ENCODE results near the gene MDFIC. TPM values are rescaled to one million over a fixed set of nuclear protein-coding genes. Genes with fewer than 3 reads are reported as not detected.

The MDFIC gene
- polyA plus RNA-seq, 1 of the 3 experiments (the other 2 are of a cell fraction) = 2.8 TPM

DNA sequence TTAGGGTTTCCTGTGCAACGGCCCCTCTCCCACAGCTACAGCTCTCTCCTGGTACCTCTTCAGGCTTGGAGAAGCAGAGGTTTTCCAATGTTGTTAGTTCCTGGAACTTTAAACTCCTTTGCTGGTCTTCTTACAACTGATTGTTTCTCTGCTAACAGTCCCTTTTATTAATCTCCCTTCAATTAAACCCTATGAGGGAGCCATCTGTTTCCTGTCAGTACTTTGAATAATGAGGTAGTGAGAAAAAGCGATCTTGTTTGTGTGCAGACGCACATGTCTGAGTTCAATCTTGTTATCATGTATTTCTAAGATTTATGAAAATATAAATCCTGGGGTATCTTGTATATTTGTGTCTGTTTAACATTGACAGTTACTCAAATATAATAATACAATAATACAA is 102.4 kb downstream of the MDFIC start:
- no peak for DNase-seq
- H3K79me2 ChIP-seq (ENCODE audit: insufficient read depth) = no peaks in the 10 kb centered on the region
- H3K4me2 ChIP-seq = no peak overlapping the region
- H4K20me1 ChIP-seq (ENCODE audit: insufficient read depth) = no peaks in the 10 kb centered on the region
- no peaks in the 10 kb centered on the region for H3K9me3 ChIP-seq
- H3K4me1 ChIP-seq (ENCODE audit: control insufficient read depth in 1 of 2, insufficient read depth in 2 of 2, low read depth in 1 of 2, low read length in 1 of 2) = no peaks in the 10 kb centered on the region
- TF ChIP-seq EP300 (IDR thresholded peaks at IDR 0.05; ENCODE audit: borderline replicate concordance in 1 of 2, low read depth in 1 of 2, low read length in 1 of 2) = no peak
- TF ChIP-seq EZH2phosphoT487 (IDR thresholded peaks at IDR 0.05; ENCODE audit: borderline replicate concordance, low read depth) = no peak
- TF ChIP-seq, protein P1, sequence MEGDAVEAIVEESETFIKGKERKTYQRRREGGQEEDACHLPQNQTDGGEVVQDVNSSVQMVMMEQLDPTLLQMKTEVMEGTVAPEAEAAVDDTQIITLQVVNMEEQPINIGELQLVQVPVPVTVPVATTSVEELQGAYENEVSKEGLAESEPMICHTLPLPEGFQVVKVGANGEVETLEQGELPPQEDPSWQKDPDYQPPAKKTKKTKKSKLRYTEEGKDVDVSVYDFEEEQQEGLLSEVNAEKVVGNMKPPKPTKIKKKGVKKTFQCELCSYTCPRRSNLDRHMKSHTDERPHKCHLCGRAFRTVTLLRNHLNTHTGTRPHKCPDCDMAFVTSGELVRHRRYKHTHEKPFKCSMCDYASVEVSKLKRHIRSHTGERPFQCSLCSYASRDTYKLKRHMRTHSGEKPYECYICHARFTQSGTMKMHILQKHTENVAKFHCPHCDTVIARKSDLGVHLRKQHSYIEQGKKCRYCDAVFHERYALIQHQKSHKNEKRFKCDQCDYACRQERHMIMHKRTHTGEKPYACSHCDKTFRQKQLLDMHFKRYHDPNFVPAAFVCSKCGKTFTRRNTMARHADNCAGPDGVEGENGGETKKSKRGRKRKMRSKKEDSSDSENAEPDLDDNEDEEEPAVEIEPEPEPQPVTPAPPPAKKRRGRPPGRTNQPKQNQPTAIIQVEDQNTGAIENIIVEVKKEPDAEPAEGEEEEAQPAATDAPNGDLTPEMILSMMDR (IDR thresholded peaks at IDR 0.05) = no peak
- TF ChIP-seq ELF1 (IDR thresholded peaks at IDR 0.05) = no peak
- no peak for TF ChIP-seq FOSL2 (IDR thresholded peaks at IDR 0.05; ENCODE audit: borderline replicate concordance, low read depth)
- no peak for TF ChIP-seq FOXM1 (IDR thresholded peaks at IDR 0.05; ENCODE audit: low read depth)
- TF ChIP-seq NFIC (IDR thresholded peaks at IDR 0.05; ENCODE audit: borderline replicate concordance) = no peak
- TF ChIP-seq YY1 (IDR thresholded peaks at IDR 0.05; ENCODE audit: low read depth) = no peak
- TF ChIP-seq, protein P2, sequence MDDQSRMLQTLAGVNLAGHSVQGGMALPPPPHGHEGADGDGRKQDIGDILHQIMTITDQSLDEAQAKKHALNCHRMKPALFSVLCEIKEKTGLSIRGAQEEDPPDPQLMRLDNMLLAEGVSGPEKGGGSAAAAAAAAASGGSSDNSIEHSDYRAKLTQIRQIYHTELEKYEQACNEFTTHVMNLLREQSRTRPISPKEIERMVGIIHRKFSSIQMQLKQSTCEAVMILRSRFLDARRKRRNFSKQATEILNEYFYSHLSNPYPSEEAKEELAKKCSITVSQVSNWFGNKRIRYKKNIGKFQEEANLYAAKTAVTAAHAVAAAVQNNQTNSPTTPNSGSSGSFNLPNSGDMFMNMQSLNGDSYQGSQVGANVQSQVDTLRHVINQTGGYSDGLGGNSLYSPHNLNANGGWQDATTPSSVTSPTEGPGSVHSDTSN (IDR thresholded peaks at IDR 0.05) = no peak
- WGBS (ENCODE audit: low lambda C conversion rate) = 14% methylated on average over 3 of the region's 3 CpGs
- no peaks in the 10 kb centered on the region for H3K36me3 ChIP-seq (replicated peaks in 1 of 2; ENCODE audit: control insufficient read depth in 1 of 2, insufficient read depth in 2 of 2, low read length in 1 of 2)
- no peaks in the 10 kb centered on the region for H3K9me2 ChIP-seq
- POLR2A ChIA-PET = no interaction called here
- no peak overlapping the region for H3K27ac ChIP-seq (ENCODE audit: low read depth in 2 of 2, low read length in 1 of 2)
- no peaks in the 10 kb centered on the region for H3K27me3 ChIP-seq (ENCODE audit: insufficient read depth)
- no peak overlapping the region for H3K9ac ChIP-seq
- no peak overlapping the region for H2AFZ ChIP-seq (ENCODE audit: low read depth)
- H3F3A ChIP-seq (replicated peaks; ENCODE audit: insufficient read depth) = no peaks in the 10 kb centered on the region
- no peak overlapping the region for H3K4me3 ChIP-seq (ENCODE audit: low read depth in 2 of 2, low read length in 1 of 2)
- CTCF ChIA-PET = interaction anchor here (0.5 kb wide), 1 partner anchor 97 kb away, joined by 3 read pairs; no protein-coding TSS in a partner anchor

DNA sequence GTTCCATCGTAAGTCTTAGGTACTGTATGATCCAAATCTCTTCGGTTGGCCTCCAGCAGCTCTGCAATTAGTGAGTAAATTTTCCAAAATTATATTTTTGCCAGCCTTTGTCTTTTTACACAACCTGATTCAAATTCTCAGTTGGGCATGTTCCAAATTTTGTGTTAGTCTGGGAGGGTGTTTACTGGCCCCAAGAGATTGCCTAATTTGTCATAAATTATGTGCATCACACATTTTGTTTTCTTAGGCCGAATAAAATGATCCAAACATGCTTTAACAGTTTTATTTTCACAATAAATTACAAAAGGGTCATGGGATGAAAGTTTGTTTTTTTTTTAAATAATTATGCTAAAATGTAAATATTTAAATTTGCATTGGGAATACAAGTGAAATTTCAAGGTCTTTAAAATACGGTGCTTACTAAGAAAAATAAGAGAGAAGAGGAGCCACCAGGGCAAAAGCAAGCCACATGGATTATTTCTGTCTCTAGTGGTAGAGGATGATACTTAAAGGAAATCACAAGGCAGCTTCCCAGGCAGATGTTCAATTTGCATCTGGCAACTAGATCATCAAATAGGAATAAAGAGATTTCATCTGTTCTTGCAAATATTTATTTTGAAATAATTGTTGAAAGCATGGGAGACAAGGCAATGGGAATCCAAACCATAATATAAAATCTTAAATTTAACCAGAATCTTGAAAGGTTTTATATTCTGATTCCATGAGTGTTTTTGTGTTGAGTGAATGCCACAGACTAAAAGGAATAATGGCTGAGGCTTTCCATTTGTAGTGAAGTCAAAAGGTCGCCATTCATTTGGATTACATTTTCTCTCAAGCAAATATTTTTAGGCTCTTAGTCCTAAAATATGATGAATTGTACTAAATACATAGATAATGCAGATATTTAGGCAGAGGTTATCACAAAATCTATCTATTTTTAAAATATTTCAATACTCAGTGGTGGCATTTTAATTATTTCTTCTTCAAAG is 111.1 kb downstream of the MDFIC start:
- no peaks in the 10 kb centered on the region for H3F3A ChIP-seq (replicated peaks; ENCODE audit: insufficient read depth)
- no peak overlapping the region for H3K4me2 ChIP-seq
- no peaks in the 10 kb centered on the region for H3K79me2 ChIP-seq (ENCODE audit: insufficient read depth)
- 9% methylated on average over 5 of the region's 5 CpGs for WGBS (ENCODE audit: low lambda C conversion rate)
- ChIA-PET POLR2A (no interaction called here), CTCF (no interaction called here)
- no peak for DNase-seq
- H3K9me3 ChIP-seq = no peaks in the 10 kb centered on the region
- H3K9ac ChIP-seq = no peak overlapping the region
- H4K20me1 ChIP-seq (ENCODE audit: insufficient read depth) = no peaks in the 10 kb centered on the region
- TF ChIP-seq NFIC (IDR thresholded peaks at IDR 0.05; ENCODE audit: borderline replicate concordance) (no peak), CHD2 (IDR thresholded peaks at IDR 0.05; ENCODE audit: low read length, partially characterized antibody) (no peak), EZH2phosphoT487 (IDR thresholded peaks at IDR 0.05; ENCODE audit: borderline replicate concordance, low read depth) (no peak), YY1 (IDR thresholded peaks at IDR 0.05; ENCODE audit: low read depth) (no peak), MXI1 (IDR thresholded peaks at IDR 0.05; ENCODE audit: low read depth, low read length) (no peak), FOXJ3 (CRISPR knock-in tag; IDR thresholded peaks at IDR 0.05) (no peak), GABPA (IDR thresholded peaks at IDR 0.05; ENCODE audit: low read depth) (no peak)
- TF ChIP-seq, protein P1 (IDR thresholded peaks at IDR 0.05) = no peak
- TF ChIP-seq, protein P3, sequence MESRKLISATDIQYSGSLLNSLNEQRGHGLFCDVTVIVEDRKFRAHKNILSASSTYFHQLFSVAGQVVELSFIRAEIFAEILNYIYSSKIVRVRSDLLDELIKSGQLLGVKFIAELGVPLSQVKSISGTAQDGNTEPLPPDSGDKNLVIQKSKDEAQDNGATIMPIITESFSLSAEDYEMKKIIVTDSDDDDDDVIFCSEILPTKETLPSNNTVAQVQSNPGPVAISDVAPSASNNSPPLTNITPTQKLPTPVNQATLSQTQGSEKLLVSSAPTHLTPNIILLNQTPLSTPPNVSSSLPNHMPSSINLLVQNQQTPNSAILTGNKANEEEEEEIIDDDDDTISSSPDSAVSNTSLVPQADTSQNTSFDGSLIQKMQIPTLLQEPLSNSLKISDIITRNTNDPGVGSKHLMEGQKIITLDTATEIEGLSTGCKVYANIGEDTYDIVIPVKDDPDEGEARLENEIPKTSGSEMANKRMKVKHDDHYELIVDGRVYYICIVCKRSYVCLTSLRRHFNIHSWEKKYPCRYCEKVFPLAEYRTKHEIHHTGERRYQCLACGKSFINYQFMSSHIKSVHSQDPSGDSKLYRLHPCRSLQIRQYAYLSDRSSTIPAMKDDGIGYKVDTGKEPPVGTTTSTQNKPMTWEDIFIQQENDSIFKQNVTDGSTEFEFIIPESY (IDR thresholded peaks at IDR 0.05; ENCODE audit: borderline replicate concordance, low read depth) = no peak
- no peak overlapping the region for H3K4me3 ChIP-seq (ENCODE audit: low read depth in 2 of 2, low read length in 1 of 2)
- no peaks in the 10 kb centered on the region for H3K36me3 ChIP-seq (replicated peaks in 1 of 2; ENCODE audit: control insufficient read depth in 1 of 2, insufficient read depth in 2 of 2, low read length in 1 of 2)
- no peaks in the 10 kb centered on the region for H3K27me3 ChIP-seq (ENCODE audit: insufficient read depth)
- H3K9me2 ChIP-seq = no peaks in the 10 kb centered on the region
- no peak overlapping the region for H3K27ac ChIP-seq (ENCODE audit: low read depth in 2 of 2, low read length in 1 of 2)
- H2AFZ ChIP-seq (ENCODE audit: low read depth) = no peak overlapping the region
- H3K4me1 ChIP-seq (ENCODE audit: control insufficient read depth in 1 of 2, insufficient read depth in 2 of 2, low read depth in 1 of 2, low read length in 1 of 2) = no peaks in the 10 kb centered on the region
